GM19043 (cell line): Measurements from ENCODE around the gene PAPOLB.

Source experiments
- ATAC-seq: cut with Tn5 transposase; IDR thresholded peaks from one replicate; pipeline ENCODE4 v1.9.1; 2021; ENCODE audit warnings: low read depth; ENCODE audit not compliant: unreplicated experiment

PAPOLB gene

DNA sequence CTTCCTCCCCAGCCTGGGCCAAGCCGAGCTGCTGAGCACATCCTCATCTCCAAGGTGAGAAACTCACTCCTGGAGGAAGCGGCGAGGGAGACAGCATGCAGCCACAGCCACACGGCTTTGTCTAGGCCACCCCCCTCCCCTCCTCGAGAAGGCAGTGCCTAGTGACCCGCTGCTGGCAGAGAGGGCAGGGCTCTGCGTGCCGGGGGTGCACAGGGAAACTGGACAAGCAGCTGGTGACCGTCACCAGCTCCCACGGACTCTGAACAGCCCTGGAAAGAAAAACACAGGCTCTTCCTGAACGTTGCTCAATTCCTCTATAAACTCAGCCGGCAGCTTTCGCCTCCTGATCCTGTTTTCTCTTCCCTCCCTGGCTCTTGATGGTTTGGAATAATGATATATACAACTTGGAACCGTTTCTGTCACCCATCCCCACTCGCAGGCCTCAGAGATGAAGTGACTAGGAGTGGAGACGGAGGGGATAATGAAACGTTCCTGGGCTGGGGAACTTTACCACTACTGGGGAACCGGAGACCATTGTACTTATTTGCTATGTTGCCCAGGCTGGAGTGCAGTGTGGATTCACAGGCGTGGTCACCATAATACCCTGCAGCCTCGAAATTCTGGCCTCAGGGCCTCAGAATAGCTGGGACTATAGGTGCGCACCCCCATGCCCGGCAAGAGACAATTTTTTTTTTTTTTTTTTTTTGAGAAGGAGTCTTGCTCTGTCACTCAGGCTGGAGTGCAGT lies 19.3 kb downstream of the PAPOLB start:
- ATAC-seq = no peak

DNA sequence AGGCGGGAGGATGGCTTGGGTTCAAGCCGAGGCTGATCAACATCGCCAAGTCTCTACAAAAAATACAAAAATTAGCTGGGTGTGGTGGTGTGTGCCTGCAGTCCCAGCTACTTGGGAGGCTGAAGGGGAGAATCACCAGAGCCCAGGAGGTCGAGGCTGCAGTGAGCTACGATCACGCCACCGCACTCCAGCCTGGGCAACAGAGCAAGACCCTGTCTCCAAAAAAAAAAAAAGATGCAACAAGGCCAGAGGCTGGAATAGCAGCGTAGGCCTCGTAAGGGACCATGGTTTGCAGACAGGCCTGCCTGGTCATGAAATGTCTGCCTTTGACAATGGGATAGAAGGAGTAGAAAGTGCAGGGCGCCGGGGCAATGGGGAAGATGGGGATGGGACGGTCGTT lies 20.0 kb downstream of the PAPOLB start:
- ATAC-seq = no peak

- no peak for ATAC-seq
These were observed 20.6 kb downstream of the PAPOLB start for GRCh38 chr7:4841007-4841784.

DNA sequence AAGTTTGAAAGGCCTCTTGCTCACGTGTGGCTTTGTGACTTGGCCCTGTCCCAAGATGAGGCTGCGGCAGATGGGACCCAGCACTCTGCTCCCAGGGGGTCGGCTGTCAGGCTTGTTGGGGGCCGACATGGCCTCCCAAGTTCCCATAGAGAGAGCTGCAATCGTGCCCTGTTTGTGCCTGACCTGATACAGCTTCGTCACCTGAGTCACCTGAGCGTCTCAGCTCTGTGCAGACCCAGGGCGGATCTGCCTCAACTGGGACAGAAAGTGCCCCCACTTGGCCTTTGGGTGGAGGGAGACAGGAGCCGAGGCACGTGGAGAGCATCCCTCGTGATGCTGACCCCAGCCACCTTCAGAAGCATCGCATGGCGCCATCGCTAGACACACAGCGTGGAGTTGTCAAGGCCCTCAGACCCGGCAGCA lies 21.7 kb downstream of the PAPOLB start:
- ATAC-seq = no peak

GRCh38 chr7:4838626-4839334 lies 23.1 kb downstream of the PAPOLB start:
- ATAC-seq = no peak

GRCh38 chr7:4837803-4838625 lies 23.8 kb downstream of the PAPOLB start:
- ATAC-seq = no peak

DNA sequence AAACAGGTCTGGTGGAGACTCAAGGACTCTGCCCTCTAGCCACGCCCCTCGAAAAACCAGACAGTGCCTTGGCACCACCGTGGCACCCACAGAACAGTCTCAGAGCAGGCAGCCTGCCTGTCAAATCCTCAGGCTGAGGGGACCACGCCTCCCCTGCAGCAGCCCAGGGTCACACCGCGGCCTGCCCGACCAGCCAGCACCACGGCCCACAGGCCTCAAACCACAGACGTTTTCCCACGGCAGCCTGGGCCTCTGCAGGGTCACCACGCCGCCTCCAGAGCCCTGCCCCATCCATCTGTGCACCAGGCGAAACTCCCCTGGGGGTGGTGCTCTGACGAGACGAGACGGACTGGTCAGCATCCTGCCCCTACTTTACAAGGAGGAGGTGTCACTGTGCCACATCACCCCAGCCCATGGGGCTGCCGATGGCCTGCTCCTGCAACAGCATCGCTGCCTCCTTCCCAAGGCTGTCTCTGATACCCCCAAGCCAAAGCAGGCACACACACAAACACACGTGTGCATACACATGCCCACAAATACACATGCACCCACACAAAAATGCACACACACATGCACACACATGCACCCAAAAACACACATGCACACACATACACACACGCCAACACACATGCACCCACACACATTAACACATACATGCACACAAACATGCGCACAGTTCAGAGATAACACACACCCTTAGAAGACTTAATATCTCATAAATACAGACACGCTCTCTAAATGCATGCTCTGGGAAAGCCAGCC lies 24.6 kb downstream of the PAPOLB start:
- no peak for ATAC-seq

DNA sequence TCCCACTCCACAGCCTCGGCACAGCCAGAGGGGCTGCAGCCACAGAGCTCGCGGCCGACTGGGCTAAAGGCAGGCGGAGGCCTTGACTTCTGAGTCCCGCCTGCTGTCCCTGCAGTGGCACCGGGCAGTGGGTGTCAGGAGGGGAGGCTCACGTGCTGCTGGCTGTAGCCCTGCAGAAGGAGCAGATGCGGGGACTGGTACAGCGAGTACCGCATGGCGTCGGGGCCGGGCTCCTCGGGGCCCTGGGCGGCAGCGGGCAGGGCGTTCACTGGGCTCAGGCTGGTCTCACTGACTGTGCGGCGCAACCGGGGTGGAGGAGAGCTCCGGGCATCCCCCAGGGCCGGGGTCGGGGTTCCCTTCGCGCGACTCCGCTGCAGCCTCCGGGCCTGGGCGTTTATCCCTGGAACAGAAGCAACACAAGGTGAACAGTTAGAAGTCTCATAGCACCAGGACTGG lies 25.6 kb downstream of the PAPOLB start:
- ATAC-seq = no peak

DNA sequence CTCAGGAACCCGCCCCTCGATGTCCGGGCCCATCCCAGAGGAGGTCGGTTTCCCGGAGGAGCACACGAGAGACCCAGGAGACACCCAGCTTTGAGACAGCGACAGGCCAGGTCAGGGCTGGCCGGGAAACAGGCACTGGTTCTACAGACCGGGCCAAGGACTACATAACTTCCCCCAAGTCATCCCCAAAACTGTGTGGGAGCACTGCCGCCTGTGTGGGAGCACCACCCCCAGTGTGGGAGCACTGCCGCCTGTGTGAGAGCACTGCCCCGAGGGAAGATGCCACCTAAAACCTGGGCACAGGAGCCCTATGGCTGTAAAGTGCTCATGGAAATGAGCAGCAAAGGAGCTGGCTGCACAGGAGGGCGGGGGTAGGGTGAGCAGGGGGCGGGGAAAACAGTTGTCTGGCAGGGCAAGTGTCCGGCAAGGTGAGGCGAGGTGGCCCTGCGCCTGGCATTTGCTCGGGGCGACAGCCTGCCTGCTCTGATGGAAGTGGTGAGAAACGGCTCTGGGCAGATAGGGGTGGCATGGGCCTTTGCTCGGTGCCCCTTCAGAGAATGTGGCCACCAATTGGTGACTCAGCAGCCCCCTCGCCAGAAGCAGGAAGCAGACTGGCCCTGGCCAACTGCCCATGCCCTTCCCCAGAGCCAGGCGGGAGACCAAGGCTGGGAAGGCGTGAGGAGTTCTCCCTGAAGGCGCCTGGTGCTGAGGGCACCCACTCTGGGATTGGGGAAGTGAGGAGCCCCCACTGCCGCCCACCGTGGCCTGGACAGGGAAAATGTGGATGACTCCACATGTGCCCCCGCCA lies 26.2 kb downstream of the PAPOLB start:
- no peak for ATAC-seq

DNA sequence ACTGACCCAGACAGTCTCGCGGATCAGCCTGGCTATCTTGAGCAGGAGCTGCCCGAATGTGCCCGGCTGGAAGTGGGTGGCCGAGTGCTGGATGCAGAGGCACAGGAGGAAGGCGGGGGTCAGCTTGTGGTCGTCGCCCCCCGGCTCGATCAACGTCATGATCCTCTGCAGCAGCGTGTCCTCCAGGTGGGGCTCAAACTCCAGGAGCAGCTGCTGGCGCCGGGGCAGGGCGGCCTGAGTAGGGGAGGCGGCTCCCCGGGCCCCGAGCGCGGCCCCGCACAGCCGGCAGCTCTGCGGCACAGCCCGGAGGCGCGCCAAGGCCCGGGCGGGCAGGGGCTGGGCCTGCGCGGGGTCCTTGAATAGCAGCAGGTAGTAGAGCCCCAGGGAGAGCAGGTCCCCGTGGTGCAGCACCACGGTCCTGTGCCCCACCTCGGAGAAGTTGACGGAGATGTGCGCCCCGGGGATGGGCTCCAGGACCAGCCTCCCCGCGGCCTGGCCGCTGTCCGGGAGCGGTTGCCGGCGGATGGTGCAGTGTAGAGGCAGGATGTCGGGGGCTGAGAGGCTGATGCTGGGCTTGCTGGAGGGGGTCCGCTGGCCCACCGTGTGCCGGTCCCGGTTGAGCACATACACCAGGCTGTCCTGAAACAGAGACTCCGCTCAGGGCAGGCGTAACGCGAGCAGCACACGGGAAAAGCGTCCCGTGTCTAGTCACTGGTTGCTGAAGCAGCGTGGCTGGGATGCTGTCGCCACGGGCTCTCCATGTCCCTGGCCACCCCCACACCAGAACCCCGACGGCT lies 27.0 kb downstream of the PAPOLB start:
- ATAC-seq = no peak

GRCh38 chr7:4833691-4834600 lies 27.9 kb downstream of the PAPOLB start:
- ATAC-seq = no peak

DNA sequence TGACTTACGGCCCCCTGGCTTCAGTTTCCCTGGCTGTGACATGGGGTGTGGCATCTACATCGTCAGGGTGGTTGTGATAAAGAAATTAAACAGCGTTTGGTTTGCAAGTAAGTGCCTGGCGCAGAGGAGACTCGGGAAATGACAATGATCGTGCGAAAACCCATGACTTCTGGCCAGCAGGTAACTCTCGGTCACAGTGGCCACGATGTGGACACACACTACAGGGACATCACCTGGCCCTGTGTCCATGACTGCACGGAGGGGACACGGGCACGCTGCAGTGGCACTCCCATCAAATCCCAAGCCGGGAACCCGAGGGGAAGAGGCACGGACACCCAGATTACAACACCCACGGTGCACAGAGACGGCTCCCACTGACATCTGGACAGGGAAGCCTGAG lies 28.7 kb downstream of the PAPOLB start:
- ATAC-seq = no peak

- no peak for ATAC-seq
These were observed 29.1 kb downstream of the PAPOLB start for GRCh38 chr7:4832711-4833110.

GRCh38 chr7:4831723-4832495 lies 29.9 kb downstream of the PAPOLB start:
- no peak for ATAC-seq

DNA sequence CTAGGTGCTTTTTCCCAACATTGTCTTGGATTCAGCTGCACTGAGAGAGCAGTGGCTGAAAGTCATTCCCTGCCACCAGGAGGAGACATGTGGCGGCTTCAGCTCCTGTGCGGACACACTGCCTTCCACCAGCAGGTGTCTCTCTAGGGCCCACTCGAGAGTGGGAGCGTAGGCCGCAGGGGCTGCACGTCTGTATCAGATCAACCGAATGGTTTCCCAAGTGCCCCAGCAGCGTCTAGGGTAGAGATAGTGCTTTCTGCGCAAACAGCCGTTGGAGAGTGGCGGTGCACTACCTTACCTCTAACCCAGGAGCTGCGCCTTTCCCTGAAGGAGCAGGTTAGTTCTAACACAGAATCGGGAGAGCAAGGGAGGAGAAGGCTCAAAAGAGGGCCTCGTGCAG lies 31.7 kb downstream of the PAPOLB start:
- ATAC-seq = no peak

DNA sequence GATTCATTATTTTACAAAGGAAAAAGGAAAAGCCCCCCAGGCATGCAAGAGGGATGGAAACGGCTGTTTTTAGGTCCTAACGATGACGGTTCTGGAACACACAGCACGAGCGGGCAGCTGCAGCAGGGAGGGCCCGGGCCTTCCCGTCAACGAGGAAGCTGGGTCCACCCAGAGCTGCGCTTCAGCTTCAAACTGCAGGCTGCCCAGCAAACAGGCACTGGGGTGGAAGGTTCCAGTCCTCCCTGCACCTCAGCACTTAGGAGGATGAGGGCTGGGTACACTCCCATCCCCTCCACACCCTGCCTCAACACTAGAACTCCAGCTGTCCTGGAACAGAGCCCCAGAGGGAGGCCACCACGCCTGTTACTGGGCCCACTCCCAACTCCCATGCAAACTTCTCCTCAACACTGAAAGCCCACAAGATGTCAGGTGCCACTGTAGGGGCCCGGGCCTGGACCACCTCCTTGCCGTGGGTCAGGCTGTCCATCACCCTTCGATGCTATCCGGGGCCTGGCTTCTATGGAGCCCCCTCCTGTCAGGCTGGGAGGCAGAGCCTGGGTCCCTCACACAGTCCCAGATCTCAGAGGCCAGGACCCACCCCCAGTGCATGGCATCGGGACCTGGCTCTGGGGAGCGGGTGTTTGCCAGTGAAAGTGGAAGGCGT lies 33.0 kb downstream of the PAPOLB start:
- no peak for ATAC-seq
